Astrocyte of the spinal cord (primary cell): ENCODE data around the gene SYT7.
"Not testable (repeated sequence)": the region's sequence is repeated elsewhere in the genome, so short reads cannot be mapped to it uniquely, and the experiment has no call there.

Experiments used
- DNase-seq: peaks from one replicate; pipeline ENCODE4 v3.0.0; 2011; ENCODE audit warnings: low read depth, low spot score
- H3K4me3 ChIP-seq: 2 replicates; pipeline ENCODE4 v1.5.1; 2011; ENCODE audit warnings: low read depth, mild to moderate bottlenecking, low read length, moderate library complexity
- in situ Hi-C: cut with HindIII; loops from 2 replicates; pipeline ENCODE4 v1.10.0; 2017; ENCODE audit warnings: low sequenced_read_pairs
- TF ChIP-seq, protein P1 (sequence below): IDR thresholded peaks from 2 replicates; pipeline ENCODE4 v1.5.1; 2012; ENCODE audit warnings: low read depth, mild to moderate bottlenecking, low read length, inconsistent platforms

SYT7 gene

DNA sequence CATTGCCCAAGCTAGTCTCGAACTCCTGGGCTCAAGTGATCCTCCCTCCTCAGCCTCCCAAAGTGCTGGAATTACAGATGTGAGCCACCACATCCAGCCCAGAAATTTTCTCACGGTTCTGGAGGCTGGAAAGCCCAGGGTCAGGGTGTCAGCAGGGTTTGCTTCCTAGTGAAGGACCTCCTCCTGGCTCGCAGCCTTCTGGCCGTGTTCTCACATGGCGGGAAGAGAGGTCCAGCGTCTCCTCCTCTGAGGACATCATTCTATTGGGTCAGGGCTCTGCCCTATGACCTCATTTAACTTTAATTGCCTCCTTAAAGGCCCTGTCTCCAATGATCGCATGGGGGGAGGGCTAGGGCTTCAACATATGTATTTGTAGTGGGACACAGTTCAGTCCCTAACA, 112.9 kb downstream of the SYT7 start:
- no peak for DNase-seq
- TF ChIP-seq, protein P1, sequence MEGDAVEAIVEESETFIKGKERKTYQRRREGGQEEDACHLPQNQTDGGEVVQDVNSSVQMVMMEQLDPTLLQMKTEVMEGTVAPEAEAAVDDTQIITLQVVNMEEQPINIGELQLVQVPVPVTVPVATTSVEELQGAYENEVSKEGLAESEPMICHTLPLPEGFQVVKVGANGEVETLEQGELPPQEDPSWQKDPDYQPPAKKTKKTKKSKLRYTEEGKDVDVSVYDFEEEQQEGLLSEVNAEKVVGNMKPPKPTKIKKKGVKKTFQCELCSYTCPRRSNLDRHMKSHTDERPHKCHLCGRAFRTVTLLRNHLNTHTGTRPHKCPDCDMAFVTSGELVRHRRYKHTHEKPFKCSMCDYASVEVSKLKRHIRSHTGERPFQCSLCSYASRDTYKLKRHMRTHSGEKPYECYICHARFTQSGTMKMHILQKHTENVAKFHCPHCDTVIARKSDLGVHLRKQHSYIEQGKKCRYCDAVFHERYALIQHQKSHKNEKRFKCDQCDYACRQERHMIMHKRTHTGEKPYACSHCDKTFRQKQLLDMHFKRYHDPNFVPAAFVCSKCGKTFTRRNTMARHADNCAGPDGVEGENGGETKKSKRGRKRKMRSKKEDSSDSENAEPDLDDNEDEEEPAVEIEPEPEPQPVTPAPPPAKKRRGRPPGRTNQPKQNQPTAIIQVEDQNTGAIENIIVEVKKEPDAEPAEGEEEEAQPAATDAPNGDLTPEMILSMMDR, result no peak
- in situ Hi-C loops, result no loop called here
- no peak overlapping the region for H3K4me3 ChIP-seq

DNA sequence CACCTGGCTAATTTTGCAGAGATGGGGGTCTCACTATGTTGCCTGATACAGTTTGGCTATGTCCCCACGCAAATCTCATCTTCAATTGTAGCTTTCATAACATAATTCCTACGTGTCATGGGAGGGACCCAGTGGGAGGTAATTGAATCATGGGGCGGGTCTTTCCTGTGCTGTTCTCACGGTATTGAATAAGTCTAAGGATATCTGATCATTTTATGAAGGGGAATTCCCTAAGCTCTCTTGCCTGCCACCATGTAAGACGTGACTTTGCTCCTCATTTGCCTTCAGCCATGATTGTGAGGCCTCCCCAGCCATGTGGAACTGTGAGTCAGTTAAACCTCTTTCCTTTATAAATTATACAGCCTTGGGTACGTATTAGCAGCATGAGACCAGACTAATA, 113.3 kb downstream of the SYT7 start:
- DNase-seq, H3K4me3 ChIP-seq, in situ Hi-C loops: not testable (repeated sequence)
